Measurements from ENCODE around the gene ABCA2.

ABCA2 gene

DNA sequence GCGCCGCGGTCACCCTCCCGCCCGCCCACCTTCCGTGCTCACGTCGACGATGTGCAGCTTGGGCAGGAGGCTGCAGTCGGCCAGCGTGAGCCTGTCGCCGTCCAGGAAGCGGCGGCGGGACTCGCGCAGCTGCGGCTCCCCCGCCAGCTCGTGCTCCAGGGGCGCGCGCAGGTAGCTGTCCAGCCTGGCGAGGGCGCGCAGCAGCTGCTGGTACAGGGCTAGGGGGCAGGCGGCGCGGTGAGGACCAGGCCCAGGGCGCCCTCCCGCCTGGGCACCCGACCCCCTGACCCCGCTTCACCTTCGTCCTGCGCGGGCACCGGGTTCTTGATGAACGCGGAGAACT lies 33.2 kb downstream of the ABCA2 start:
- DNase-seq: no peak

DNA sequence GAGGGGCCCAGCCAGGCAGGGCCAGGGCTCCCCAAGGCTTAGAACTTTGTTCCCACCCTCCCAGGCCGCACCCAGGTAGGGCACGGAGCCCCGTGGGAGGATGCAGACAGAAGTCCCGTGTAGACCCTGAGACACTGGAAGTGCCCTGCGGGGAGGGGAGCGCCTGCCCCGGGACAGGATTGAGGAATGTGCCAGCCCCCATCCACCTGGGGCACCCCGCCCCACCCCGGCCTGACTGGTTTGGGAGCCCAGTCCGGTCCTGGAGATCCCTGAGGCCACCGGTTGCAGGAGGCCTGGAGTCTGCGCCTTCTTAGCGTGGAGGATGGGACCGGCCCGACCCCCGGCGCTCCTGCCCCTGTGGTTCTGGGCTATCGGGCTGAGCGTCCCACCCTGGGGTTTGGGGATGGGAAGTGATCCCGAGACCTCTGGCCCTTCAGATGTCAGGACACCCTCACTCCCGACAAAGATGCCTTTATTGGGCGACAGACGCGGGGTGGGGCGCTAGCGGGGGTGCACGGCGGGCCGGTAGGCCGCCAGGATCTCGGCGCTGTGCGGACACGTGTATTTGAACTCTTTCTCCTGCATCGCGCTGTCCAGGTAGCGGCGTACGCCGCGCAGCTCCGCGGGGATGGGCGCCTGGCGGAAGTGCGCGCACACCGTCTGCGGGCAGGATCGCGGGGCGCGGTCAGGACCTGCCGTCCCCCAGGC lies 33.7 kb downstream of the ABCA2 start:
- no peak for DNase-seq

GRCh38 chr9:136992819-136993369 lies 35.1 kb downstream of the ABCA2 start:
- no peak for DNase-seq

DNA sequence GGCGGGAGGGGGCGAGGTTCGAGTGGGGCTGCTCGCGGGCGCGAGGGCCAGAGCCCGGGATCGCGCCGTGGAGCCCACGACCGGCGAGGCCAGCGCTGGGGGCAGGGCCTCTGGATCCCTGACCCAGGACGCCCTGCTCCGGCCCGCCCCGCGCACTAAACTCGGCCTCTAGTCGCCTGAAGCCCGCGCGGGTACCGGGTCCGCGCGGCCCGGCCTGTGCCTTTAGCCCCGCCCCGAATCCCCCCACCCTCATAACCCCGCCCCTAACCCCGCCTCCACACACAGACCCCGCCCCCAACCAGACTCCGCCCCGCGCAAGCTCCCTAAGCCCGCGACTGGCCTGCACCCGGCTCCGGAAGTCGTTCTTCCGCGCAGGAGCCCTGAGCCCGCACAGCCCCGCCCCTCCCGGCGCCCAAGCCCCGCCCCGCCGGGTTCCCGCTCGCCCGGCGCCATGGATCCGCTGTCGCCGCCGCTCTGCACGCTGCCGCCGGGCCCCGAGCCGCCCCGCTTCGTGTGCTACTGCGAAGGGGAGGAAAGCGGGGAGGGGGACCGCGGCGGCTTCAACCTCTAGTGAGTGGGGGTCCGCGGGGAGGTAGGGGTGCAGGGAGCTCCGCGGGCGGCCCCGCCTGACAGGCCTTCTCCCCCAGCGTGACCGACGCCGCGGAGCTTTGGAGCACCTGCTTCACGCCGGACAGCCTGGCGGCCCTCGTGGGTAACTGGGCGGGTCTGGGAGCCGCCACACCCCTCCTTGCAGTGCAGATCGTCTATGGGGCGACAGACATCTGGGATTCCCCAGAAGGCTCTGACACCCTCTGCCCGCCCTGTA lies 35.8 kb downstream of the ABCA2 start, which contains the start of gene PAXX:
Gene PAXX, plus strand, starts transcription at position 430 of the 826 bp plus-strand sequence. Its CDS starts 22 bp downstream, at position 452.
- DNase-seq: no peak

GRCh38 chr9:136990242-136990911 lies 37.7 kb downstream of the ABCA2 start:
- DNase-seq: no peak

GRCh38 chr9:136988872-136989271 lies 39.2 kb downstream of the ABCA2 start:
- no peak for DNase-seq

GRCh38 chr9:136985853-136986252 lies 42.2 kb downstream of the ABCA2 start:
- DNase-seq: no peak

DNA sequence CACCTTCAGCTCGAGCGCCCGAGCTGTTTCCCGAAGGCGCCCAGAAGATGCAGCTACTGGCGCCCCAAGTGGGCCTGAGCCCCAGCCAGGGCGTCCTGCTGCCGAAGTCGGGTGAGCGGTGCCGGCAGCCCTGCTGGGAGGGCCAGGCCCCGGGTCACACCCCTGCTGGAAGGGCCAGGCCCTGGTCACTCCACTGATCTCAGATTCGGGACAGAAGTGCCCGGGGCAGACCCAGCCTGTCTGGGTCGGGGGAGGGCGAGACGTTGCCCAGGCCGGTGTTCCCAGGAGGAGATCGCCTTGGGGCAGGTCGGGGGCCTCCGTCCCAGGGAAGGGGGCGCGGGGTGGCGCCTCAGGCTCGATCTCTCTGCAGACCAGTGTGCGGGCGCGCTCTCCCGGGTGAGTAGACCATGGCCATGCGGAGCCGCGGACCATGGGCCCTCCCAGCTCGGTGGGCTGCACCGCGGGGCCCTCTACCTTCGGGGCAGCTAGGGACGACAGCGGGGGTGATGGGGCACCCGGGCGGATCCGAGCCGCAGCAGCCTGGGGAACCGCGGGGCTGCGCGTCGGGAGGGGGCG lies 42.9 kb downstream of the ABCA2 start:
- no peak for DNase-seq

DNA sequence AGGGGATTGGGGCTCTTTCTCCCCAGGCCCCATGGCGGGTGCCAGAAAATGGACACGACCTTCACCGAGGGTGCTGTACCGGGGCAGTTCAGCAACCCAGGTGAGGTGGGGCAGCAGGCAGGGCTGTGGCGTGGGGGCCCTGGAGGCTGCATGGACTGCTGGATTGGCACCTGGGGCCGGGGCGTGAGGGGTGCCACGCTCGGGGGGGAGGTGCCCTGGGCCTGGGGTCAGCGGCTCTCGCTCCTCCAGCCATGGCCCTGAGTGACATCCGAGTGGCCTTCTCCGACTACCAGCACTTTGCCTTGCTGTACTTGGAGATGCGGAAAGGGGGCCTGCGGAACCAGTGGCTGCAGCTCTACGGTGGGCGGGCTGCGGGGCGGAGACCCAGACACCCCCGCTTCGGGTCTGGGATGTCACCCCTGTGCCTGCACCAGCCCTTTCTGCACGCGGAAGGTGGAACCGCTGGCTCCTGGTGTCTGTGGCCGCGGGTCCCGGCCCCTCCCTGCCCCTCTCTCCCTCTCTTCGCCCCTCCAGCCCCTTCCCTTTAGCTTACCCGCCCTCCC lies 43.5 kb downstream of the ABCA2 start:
- DNase-seq: no peak

- no peak for DNase-seq
These were observed 44.3 kb downstream of the ABCA2 start for GRCh38 chr9:136983656-136984314.

- no peak for DNase-seq
These were observed 44.9 kb downstream of the ABCA2 start for GRCh38 chr9:136983167-136983566.

DNA sequence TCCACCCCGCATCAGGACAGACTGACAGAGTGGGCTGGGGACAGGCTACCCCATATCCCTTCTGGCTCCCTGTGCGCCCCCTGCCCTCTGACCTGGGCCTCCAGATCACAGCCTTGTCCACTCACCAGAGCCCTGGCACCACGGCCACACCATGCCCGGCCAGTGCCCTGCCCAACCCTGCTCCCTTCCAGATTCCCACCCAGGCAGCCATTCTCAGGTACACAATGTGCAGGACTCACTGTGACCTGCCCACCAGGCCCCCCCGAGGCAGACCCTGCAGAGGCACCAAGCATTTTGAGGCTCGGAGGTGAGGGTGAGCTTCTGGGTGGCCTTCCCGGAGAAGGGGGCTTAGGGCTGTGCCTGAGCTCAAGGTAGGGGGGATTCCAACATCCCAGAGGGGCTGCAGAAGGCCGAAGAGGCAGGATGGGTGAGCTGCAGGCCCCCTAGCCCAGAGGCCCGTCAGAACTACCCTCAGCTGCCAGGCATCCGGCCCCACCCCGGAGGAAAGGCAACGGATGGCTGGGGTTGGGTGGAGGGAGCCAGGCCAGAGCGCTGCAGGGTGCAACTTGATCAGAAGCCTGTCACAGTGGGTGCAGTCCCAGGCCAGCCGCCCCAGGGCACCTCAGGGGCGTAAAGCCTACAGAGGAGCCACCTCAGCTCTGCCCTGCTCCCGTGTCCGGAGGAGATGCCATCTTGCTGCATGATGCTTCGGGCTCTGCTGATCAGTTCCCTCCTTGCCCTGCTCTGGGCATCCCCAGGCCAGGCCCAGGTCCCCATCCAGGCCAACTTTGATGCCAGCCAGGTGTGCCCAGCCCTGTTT lies 45.6 kb downstream of the ABCA2 start, which contains the start of gene LCNL1:
Gene LCNL1, plus strand, starts transcription at position 762 of the 820 bp plus-strand sequence. CDS start 594 bp downstream, outside the sequence.
- DNase-seq: no peak

- DNase-seq: no peak
These were observed 46.3 kb downstream of the ABCA2 start for GRCh38 chr9:136981588-136982231.

- DNase-seq: no peak
These were observed 47.2 kb downstream of the ABCA2 start for GRCh38 chr9:136980669-136981478.

- no peak for DNase-seq
These were observed 48.1 kb downstream of the ABCA2 start for GRCh38 chr9:136979769-136980587.

- no peak for DNase-seq
These were observed 49.0 kb downstream of the ABCA2 start for GRCh38 chr9:136978865-136979544.

GRCh38 chr9:136978073-136978864 lies 49.8 kb downstream of the ABCA2 start:
- DNase-seq: no peak
